HCT116 (cell line): ENCODE measurements around the gene TSPAN11. TPM values are rescaled to one million over a fixed set of nuclear protein-coding genes. Genes with fewer than 3 reads are reported as not detected.

Experiments used
- ATAC-seq: fragments of 200-7000 bp; cut with Tn5 transposase; 2 replicates; pipeline ENCODE4 v1.9.1; 2020; ENCODE audit warnings: mild to moderate bottlenecking, moderate library complexity
- BruUV-seq: library from RNA; stranded (reverse); fragments of 400-500 nt; replicated peaks from 2 replicates; lab custom pipeline; 2021; lab: Mats Ljungman, UMichigan
- CTCF ChIA-PET: fragments of 300-600 bp; sonication (Branson Sonifier 250); formaldehyde crosslinking; loops from one replicate; lab custom pipeline; 2021; ENCODE audit warnings: antibody characterized with exemption; lab: Charles Lee
- POLR2A ChIA-PET: fragments of 300-600, 350-600 bp; sonication (Branson Sonifier 250); formaldehyde crosslinking; loops from one replicate; lab custom pipeline; 2021; ENCODE audit warnings: antibody characterized with exemption; lab: Charles Lee
- RAD21 ChIA-PET, 2 experiments: fragments of 300-600 bp; sonication (Branson Sonifier 250); formaldehyde crosslinking; loops; one replicate each; lab custom pipeline; 2023; ENCODE audit warnings: low total read pairs in 2 of 2; ENCODE audit not compliant: uncharacterized antibody in 2 of 2, unreplicated experiment in 2 of 2, low non-redundant PET in 1 of 2; lab: Charles Lee
- DNase-seq: peaks from one replicate; pipeline ENCODE4 v3.0.0-alpha.2; 2010; ENCODE audit warnings: low read depth, low spot score
- H2AFZ ChIP-seq: fragments of 200-600 bp; shearing (Covaris generic), sonication (generic); 2 replicates; pipeline ENCODE4 v1.6.1; 2017; ENCODE audit warnings: low read depth, mixed run types, mixed read lengths, antibody characterized with exemption, low read length; ENCODE audit not compliant: poor library complexity, severe bottlenecking
- H3K27ac ChIP-seq: 2 replicates; pipeline ENCODE4 v1.5.1; 2012; ENCODE audit warnings: low read depth, low read length
- H3K27me3 ChIP-seq: fragments of 200-600 bp; sonication (generic); 2 replicates; pipeline ENCODE4 v1.6.1; 2016; ENCODE audit warnings: mixed run types, low read length, mixed read lengths; ENCODE audit not compliant: insufficient read depth
- H3K36me3 ChIP-seq, 2 experiments: fragments of 200-500 bp in 1 of 2; fragments of 200-600 bp in 1 of 2; sonication (Bioruptor generic) in 1 of 2; sonication (generic) in 1 of 2; 2 replicates each; pipeline versions ENCODE4 v1.5.1 to v1.6.1; 2014 to 2016; ENCODE audit warnings: low read length in 2 of 2, inconsistent platforms in 1 of 2, mixed read lengths in 1 of 2, mixed run types in 1 of 2; ENCODE audit not compliant: insufficient read depth in 2 of 2, control insufficient read depth in 1 of 2
- H3K4me1 ChIP-seq, 2 experiments: fragments of 200-600 bp in 1 of 2; sonication (generic) in 1 of 2; 2 replicates each; pipeline versions ENCODE4 v1.5.1 to v1.6.1; 2012 to 2017; ENCODE audit warnings: low read length in 2 of 2, inconsistent platforms in 1 of 2, mild to moderate bottlenecking in 1 of 2, mixed read lengths in 1 of 2, mixed run types in 1 of 2, moderate library complexity in 1 of 2; ENCODE audit not compliant: insufficient read depth in 2 of 2, control insufficient read depth in 1 of 2
- H3K4me2 ChIP-seq: fragments of 200-600 bp; sonication (generic); 2 replicates; pipeline ENCODE4 v1.6.1; 2017; ENCODE audit warnings: mixed run types, low read length, mixed read lengths
- H3K4me3 ChIP-seq, 2 experiments: fragments of 200-600 bp in 1 of 2; sonication (generic) in 1 of 2; replicated peaks in 1 of 2; 2 replicates each; pipeline ENCODE4 v1.5.1; 2011 to 2016; ENCODE audit warnings: low read length in 2 of 2, control low read depth in 1 of 2, low read depth in 1 of 2, mild to moderate bottlenecking in 1 of 2, mixed read lengths in 1 of 2, mixed run types in 1 of 2
- H3K79me2 ChIP-seq: fragments of 200-600 bp; sonication (generic); 2 replicates; pipeline ENCODE4 v1.6.1; 2017; ENCODE audit warnings: mild to moderate bottlenecking, mixed run types, low read length, moderate library complexity, mixed read lengths; ENCODE audit not compliant: insufficient read depth
- H3K9ac ChIP-seq: fragments of 200-600 bp; sonication (generic); 2 replicates; pipeline ENCODE4 v1.6.1; 2016; ENCODE audit warnings: low read length, mixed read lengths
- H3K9me2 ChIP-seq: fragments of 200-600 bp; sonication (generic), shearing (Covaris generic); 2 replicates; pipeline ENCODE4 v1.6.1; 2017; ENCODE audit warnings: mixed run types, mild to moderate bottlenecking, moderate library complexity; ENCODE audit not compliant: insufficient read depth
- H3K9me3 ChIP-seq, 2 experiments: fragments of 200-500 bp in 1 of 2; fragments of 200-600 bp in 1 of 2; sonication (Bioruptor generic) in 1 of 2; sonication (generic) in 1 of 2; 2 replicates each; pipeline ENCODE4 v1.6.1; 2014 to 2017; ENCODE audit warnings: low read length in 2 of 2, mixed read lengths in 2 of 2, inconsistent platforms in 1 of 2, low read depth in 1 of 2, mild to moderate bottlenecking in 1 of 2, mixed run types in 1 of 2, moderate library complexity in 1 of 2; ENCODE audit not compliant: control insufficient read depth in 1 of 2, insufficient read depth in 1 of 2
- H4K20me1 ChIP-seq: fragments of 200-600 bp; sonication (generic), shearing (Covaris generic); 2 replicates; pipeline ENCODE4 v1.6.1; 2017; ENCODE audit warnings: mixed run types, mild to moderate bottlenecking, moderate library complexity; ENCODE audit not compliant: insufficient read depth
- CBX3 ChIP-seq: IDR thresholded peaks from 2 replicates; pipeline ENCODE4 v1.6.1; 2012; ENCODE audit warnings: low read depth
- EGR1 ChIP-seq: IDR thresholded peaks from 2 replicates; pipeline ENCODE4 v1.6.1; 2012; ENCODE audit warnings: low read depth
- EZH2 ChIP-seq: fragments of 200-600 bp; sonication (generic); IDR thresholded peaks from 2 replicates; pipeline ENCODE4 v1.6.1; 2017; ENCODE audit warnings: antibody characterized with exemption, mixed run types
- FOSL1 ChIP-seq: IDR thresholded peaks from 2 replicates; pipeline ENCODE4 v1.6.1; 2012; ENCODE audit warnings: low read depth
- POLR2A ChIP-seq: IDR thresholded peaks from 2 replicates; pipeline ENCODE4 v1.7.0; 2011; ENCODE audit warnings: borderline replicate concordance; ENCODE audit not compliant: insufficient read depth, insufficient read length; ENCODE audit errors: extremely low read depth
- RAD21 ChIP-seq: IDR thresholded peaks from 2 replicates; pipeline ENCODE4 v1.6.1; 2012; ENCODE audit warnings: low read depth, mild to moderate bottlenecking
- SIN3A ChIP-seq: IDR thresholded peaks from 2 replicates; pipeline ENCODE4 v1.6.1; 2012; ENCODE audit warnings: low read depth
- SP1 ChIP-seq: IDR thresholded peaks from 2 replicates; pipeline ENCODE4 v1.6.1; 2012; ENCODE audit warnings: low read depth
- SRF ChIP-seq: IDR thresholded peaks from 2 replicates; pipeline ENCODE4 v1.6.1; 2012; ENCODE audit warnings: low read depth
- YY1 ChIP-seq: IDR thresholded peaks from 2 replicates; pipeline ENCODE4 v1.6.1; 2011; ENCODE audit warnings: low read length, low read depth, moderate library complexity, mild to moderate bottlenecking; ENCODE audit not compliant: insufficient replicate concordance; ENCODE audit errors: extremely low read depth
- intact Hi-C: fragments of 100-400 bp; cut with micrococcal nuclease; formaldehyde crosslinking; loops from 2 replicates; pipeline ENCODE4 v1.10.0; 2022
- total RNA-seq: library from RNA; stranded (reverse); gene quantifications from one replicate; pipeline ENCODE4 v1.2.1, GENCODE V29; 2021; ENCODE audit not compliant: unreplicated experiment
- TF ChIP-seq, protein P1 (sequence below): IDR thresholded peaks from 2 replicates; pipeline ENCODE4 v1.6.1; 2011; ENCODE audit warnings: mild to moderate bottlenecking, low read length, moderate library complexity; ENCODE audit not compliant: insufficient replicate concordance; ENCODE audit errors: extremely low read depth
- TF ChIP-seq, protein P2 (sequence below): IDR thresholded peaks from 2 replicates; pipeline ENCODE4 v1.6.1; 2012; ENCODE audit warnings: low read depth

TSPAN11 gene
- total RNA-seq, 1 experiment from 2014 or later, result not detected

DNA sequence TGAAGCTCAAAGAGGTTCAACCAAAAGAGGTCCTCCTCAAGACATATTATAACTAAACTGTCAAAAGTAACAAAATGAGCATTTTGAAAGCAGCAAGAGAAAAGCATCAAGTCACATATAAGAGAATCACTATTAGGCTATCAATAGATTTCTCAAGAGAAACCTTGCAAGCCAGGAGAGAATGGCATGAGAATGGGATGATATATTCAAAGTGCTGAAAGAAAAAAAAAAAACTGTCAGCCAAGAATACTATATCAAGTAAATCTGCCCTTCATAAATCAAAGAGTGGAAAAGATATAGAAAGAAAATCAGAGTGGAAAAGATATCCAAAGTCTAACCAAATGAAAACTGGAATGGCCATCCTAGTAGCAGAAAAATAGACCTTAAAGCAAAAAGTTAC, 39.3 kb upstream of the TSPAN11 start:
- no peaks in the 10 kb centered on the region for H3K4me1 ChIP-seq
- no peak for TF ChIP-seq EGR1
- TF ChIP-seq, protein P1, sequence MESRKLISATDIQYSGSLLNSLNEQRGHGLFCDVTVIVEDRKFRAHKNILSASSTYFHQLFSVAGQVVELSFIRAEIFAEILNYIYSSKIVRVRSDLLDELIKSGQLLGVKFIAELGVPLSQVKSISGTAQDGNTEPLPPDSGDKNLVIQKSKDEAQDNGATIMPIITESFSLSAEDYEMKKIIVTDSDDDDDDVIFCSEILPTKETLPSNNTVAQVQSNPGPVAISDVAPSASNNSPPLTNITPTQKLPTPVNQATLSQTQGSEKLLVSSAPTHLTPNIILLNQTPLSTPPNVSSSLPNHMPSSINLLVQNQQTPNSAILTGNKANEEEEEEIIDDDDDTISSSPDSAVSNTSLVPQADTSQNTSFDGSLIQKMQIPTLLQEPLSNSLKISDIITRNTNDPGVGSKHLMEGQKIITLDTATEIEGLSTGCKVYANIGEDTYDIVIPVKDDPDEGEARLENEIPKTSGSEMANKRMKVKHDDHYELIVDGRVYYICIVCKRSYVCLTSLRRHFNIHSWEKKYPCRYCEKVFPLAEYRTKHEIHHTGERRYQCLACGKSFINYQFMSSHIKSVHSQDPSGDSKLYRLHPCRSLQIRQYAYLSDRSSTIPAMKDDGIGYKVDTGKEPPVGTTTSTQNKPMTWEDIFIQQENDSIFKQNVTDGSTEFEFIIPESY, result no peak
- TF ChIP-seq EZH2, result no peak
- no peak for TF ChIP-seq POLR2A
- ATAC-seq (no peak), DNase-seq (no peak)
- H3K4me3 ChIP-seq, result no peak overlapping the region
- H3K27me3 ChIP-seq, result no peaks in the 10 kb centered on the region
- intact Hi-C loops, result no loop called here
- H4K20me1 ChIP-seq, result no peaks in the 10 kb centered on the region
- no peaks in the 10 kb centered on the region for H3K79me2 ChIP-seq
- H2AFZ ChIP-seq, result no peak overlapping the region
- H3K36me3 ChIP-seq, result no peaks in the 10 kb centered on the region
- no TSS peak for BruUV-seq
- H3K9me3 ChIP-seq, result peaks cover 0 to 13% of the 10 kb centered on the region in 2 experiments; a peak in 2 of 4 replicates
- H3K9ac ChIP-seq, result no peak overlapping the region
- RAD21 ChIA-PET, result no interaction called here
- H3K9me2 ChIP-seq, result no peaks in the 10 kb centered on the region
- CTCF ChIA-PET, result no interaction called here
- H3K27ac ChIP-seq, result no peak overlapping the region
- POLR2A ChIA-PET, result no interaction called here
- H3K4me2 ChIP-seq, result no peak overlapping the region

DNA sequence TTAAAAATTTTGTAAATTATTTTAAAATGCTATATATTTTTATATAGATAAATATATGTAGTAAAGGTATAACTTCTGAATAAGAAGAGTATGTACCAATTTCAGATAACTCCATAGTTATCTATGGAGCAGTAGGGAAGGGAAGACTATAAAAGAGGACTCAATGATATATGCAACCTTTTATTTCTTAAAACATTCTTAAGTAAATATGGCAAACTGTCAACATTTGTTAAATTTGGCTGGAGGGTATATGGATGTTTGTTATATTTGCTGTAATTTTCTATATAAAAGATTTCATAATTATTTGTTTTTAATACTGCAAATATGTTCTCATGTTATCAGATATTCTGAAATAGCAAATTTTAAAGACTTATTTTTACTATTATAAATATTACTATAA, 38.3 kb upstream of the TSPAN11 start:
- POLR2A ChIA-PET, result no interaction called here
- Histone ChIP-seq H4K20me1 (no peaks in the 10 kb centered on the region), H3K27ac (no peak overlapping the region), H3K27me3 (no peaks in the 10 kb centered on the region), H3K4me2 (no peak overlapping the region), H3K36me3 (no peaks in the 10 kb centered on the region), H2AFZ (no peak overlapping the region), H3K79me2 (no peaks in the 10 kb centered on the region), H3K4me1 (no peaks in the 10 kb centered on the region), H3K9me3 (peaks cover 0 to 13% of the 10 kb centered on the region in 2 experiments; a peak in 2 of 4 replicates), H3K9ac (no peak overlapping the region), H3K4me3 (no peak overlapping the region), H3K9me2 (no peaks in the 10 kb centered on the region)
- intact Hi-C loops, result no loop called here
- no peak for DNase-seq
- RAD21 ChIA-PET, result no interaction called here
- ATAC-seq, result no peak
- BruUV-seq, result no TSS peak
- CTCF ChIA-PET, result no interaction called here
- TF ChIP-seq EGR1, result no peak
- TF ChIP-seq YY1, result no peak
- TF ChIP-seq POLR2A, result no peak
- no peak for TF ChIP-seq SP1
- TF ChIP-seq CBX3, result no peak
- no peak for TF ChIP-seq RAD21
- TF ChIP-seq EZH2, result no peak
- TF ChIP-seq, protein P2, sequence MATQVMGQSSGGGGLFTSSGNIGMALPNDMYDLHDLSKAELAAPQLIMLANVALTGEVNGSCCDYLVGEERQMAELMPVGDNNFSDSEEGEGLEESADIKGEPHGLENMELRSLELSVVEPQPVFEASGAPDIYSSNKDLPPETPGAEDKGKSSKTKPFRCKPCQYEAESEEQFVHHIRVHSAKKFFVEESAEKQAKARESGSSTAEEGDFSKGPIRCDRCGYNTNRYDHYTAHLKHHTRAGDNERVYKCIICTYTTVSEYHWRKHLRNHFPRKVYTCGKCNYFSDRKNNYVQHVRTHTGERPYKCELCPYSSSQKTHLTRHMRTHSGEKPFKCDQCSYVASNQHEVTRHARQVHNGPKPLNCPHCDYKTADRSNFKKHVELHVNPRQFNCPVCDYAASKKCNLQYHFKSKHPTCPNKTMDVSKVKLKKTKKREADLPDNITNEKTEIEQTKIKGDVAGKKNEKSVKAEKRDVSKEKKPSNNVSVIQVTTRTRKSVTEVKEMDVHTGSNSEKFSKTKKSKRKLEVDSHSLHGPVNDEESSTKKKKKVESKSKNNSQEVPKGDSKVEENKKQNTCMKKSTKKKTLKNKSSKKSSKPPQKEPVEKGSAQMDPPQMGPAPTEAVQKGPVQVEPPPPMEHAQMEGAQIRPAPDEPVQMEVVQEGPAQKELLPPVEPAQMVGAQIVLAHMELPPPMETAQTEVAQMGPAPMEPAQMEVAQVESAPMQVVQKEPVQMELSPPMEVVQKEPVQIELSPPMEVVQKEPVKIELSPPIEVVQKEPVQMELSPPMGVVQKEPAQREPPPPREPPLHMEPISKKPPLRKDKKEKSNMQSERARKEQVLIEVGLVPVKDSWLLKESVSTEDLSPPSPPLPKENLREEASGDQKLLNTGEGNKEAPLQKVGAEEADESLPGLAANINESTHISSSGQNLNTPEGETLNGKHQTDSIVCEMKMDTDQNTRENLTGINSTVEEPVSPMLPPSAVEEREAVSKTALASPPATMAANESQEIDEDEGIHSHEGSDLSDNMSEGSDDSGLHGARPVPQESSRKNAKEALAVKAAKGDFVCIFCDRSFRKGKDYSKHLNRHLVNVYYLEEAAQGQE, result no peak
- no peak for TF ChIP-seq SIN3A
- TF ChIP-seq SRF, result no peak
- TF ChIP-seq, protein P1, result no peak
- no peak for TF ChIP-seq FOSL1
